H54 (cell line): ENCODE data around the gene ATP4B.

Source experiments
- DNase-seq: peaks from one replicate; pipeline ENCODE4 v3.0.0; 2011; ENCODE audit warnings: low spot score, mixed read lengths; ENCODE audit not compliant: insufficient read length
- FAIRE-seq: peaks from 3 replicates; lab custom pipeline; 2011; peaks lifted over from hg19 to GRCh38; lab: Jason Lieb, UNC
- POLR2A ChIP-seq: IDR thresholded peaks from 2 replicates; pipeline ENCODE4 v1.6.1; 2011; ENCODE audit warnings: low read depth, mild to moderate bottlenecking, low read length

ATP4B gene

GRCh38 chr13:113620036-113620796, 37.8 kb downstream of the ATP4B start:
- DNase-seq: no peak

GRCh38 chr13:113618455-113618854, 39.5 kb downstream of the ATP4B start:
- no peak for FAIRE-seq
- DNase-seq: no peak
- no peak for TF ChIP-seq POLR2A

More at GRCh38 chr13:113620036-113620796, 37.8 kb downstream of the ATP4B start:
- TF ChIP-seq POLR2A: no peak
- FAIRE-seq: no peak

- DNase-seq (no peak), FAIRE-seq (no peak)
- no peak for TF ChIP-seq POLR2A
Measured at GRCh38 chr13:113617961-113618360, 40.0 kb downstream of the ATP4B start.

GRCh38 chr13:113616991-113617749, 40.8 kb downstream of the ATP4B start:
- DNase-seq (no peak), FAIRE-seq (no peak)
- no peak for TF ChIP-seq POLR2A

GRCh38 chr13:113616281-113616906, 41.6 kb downstream of the ATP4B start:
- TF ChIP-seq POLR2A: no peak
- DNase-seq: no peak
- no peak for FAIRE-seq

GRCh38 chr13:113613789-113614379, 44.1 kb downstream of the ATP4B start:
- TF ChIP-seq POLR2A: no peak
- no peak for DNase-seq
- FAIRE-seq: no peak

- no peak for DNase-seq
- no peak for TF ChIP-seq POLR2A
- FAIRE-seq: no peak
Measured at GRCh38 chr13:113612607-113613006, 45.4 kb downstream of the ATP4B start.

GRCh38 chr13:113611996-113612395, 46.0 kb downstream of the ATP4B start:
- no peak for TF ChIP-seq POLR2A
- DNase-seq: no peak
- FAIRE-seq: no peak

- DNase-seq (no peak), FAIRE-seq (no peak)
- TF ChIP-seq POLR2A: no peak
Measured at GRCh38 chr13:113610266-113610665, 47.7 kb downstream of the ATP4B start.

- no peak for DNase-seq
- no peak for TF ChIP-seq POLR2A
- no peak for FAIRE-seq
Measured at GRCh38 chr13:113609616-113610015, 48.4 kb downstream of the ATP4B start.

- FAIRE-seq (no peak), DNase-seq (no peak)
- TF ChIP-seq POLR2A: no peak
Measured at GRCh38 chr13:113608967-113609533, 48.9 kb downstream of the ATP4B start.

- TF ChIP-seq POLR2A: no peak
- FAIRE-seq (no peak), DNase-seq (no peak)
Measured at GRCh38 chr13:113607889-113608635, 49.9 kb downstream of the ATP4B start.
